Trophoblast cell (in vitro differentiated cells and primary cell): ENCODE results near the gene JAKMIP3.
A peak's percentile ranks its signal among the peaks of the same experiment; 100 is the strongest.

Source experiments
- DNase-seq, 2 donors: peaks; one replicate each; pipeline ENCODE4 v3.0.0-alpha.2; 2016
- H2AFZ ChIP-seq: 2 replicates; pipeline ENCODE4 v1.6.1; 2013; ENCODE audit warnings: low read length, moderate library complexity, mild to moderate bottlenecking; ENCODE audit not compliant: insufficient read depth, poor library complexity
- H2AK5ac ChIP-seq: 2 replicates; pipeline ENCODE4 v1.6.1; 2013; ENCODE audit warnings: mild to moderate bottlenecking, low read length
- H2BK120ac ChIP-seq: 2 replicates; pipeline ENCODE4 v1.6.1; 2013; ENCODE audit warnings: low read length, mild to moderate bottlenecking, moderate library complexity; ENCODE audit not compliant: insufficient read depth, poor library complexity
- H2BK12ac ChIP-seq: 2 replicates; pipeline ENCODE4 v1.6.1; 2013; ENCODE audit warnings: mild to moderate bottlenecking, low read length, moderate library complexity
- H2BK5ac ChIP-seq: 2 replicates; pipeline ENCODE4 v1.6.1; 2013; ENCODE audit warnings: low read length, low read depth, moderate library complexity, mild to moderate bottlenecking; ENCODE audit not compliant: poor library complexity
- H3K14ac ChIP-seq: 2 replicates; pipeline ENCODE4 v1.6.1; 2013; ENCODE audit warnings: mild to moderate bottlenecking, low read length
- H3K18ac ChIP-seq: 2 replicates; pipeline ENCODE4 v1.6.1; 2013; ENCODE audit warnings: mild to moderate bottlenecking, low read length
- H3K23ac ChIP-seq: 2 replicates; pipeline ENCODE4 v1.6.1; 2013; ENCODE audit warnings: low read length
- H3K27ac ChIP-seq: 2 replicates; pipeline ENCODE4 v1.5.1; 2013; ENCODE audit warnings: low read depth, mild to moderate bottlenecking, inconsistent platforms, low read length, moderate library complexity
- H3K27me3 ChIP-seq: 2 replicates; pipeline ENCODE4 v1.6.1; 2013; ENCODE audit warnings: inconsistent platforms, mild to moderate bottlenecking, low read length, moderate library complexity; ENCODE audit not compliant: insufficient read depth
- H3K36me3 ChIP-seq, 2 experiments: 1 replicate in 1 of 2; 2 replicates in 1 of 2; pipeline ENCODE4 v1.6.1; 2013; ENCODE audit warnings: low read length in 2 of 2, mild to moderate bottlenecking in 2 of 2, moderate library complexity in 1 of 2; ENCODE audit not compliant: insufficient read depth in 2 of 2, control insufficient read depth in 1 of 2
- H3K4ac ChIP-seq: 2 replicates; pipeline ENCODE4 v1.6.1; 2013; ENCODE audit warnings: low read depth, mild to moderate bottlenecking, low read length, moderate library complexity
- H3K4me1 ChIP-seq, 2 experiments: 1 replicate in 1 of 2; 2 replicates in 1 of 2; pipeline ENCODE4 v1.6.1; 2013; ENCODE audit warnings: low read length in 2 of 2, mild to moderate bottlenecking in 2 of 2, moderate library complexity in 1 of 2; ENCODE audit not compliant: insufficient read depth in 2 of 2, control insufficient read depth in 1 of 2
- H3K4me2 ChIP-seq: 2 replicates; pipeline ENCODE4 v1.6.1; 2013; ENCODE audit warnings: inconsistent platforms, mild to moderate bottlenecking, low read length, moderate library complexity
- H3K4me3 ChIP-seq: 2 replicates; pipeline ENCODE4 v1.5.1; 2013; ENCODE audit warnings: mild to moderate bottlenecking, low read depth, low read length, inconsistent platforms
- H3K79me1 ChIP-seq: one replicate; pipeline ENCODE4 v1.6.1; 2013; ENCODE audit warnings: low read length
- H3K79me2 ChIP-seq: 2 replicates; pipeline ENCODE4 v1.6.1; 2013; ENCODE audit warnings: low read length, mild to moderate bottlenecking; ENCODE audit not compliant: control insufficient read depth, insufficient read depth, poor library complexity
- H3K9ac ChIP-seq: 2 replicates; pipeline ENCODE4 v1.6.1; 2013; ENCODE audit warnings: mild to moderate bottlenecking, low read length
- H3K9me3 ChIP-seq: 2 replicates; pipeline ENCODE4 v1.6.1; 2013; ENCODE audit warnings: low read depth, mild to moderate bottlenecking, control low read depth, inconsistent platforms, low read length; ENCODE audit not compliant: insufficient read depth
- H4K12ac ChIP-seq: 2 replicates; pipeline ENCODE4 v1.6.1; 2013; ENCODE audit warnings: low read depth, mild to moderate bottlenecking, low read length, moderate library complexity
- H4K8ac ChIP-seq: 2 replicates; pipeline ENCODE4 v1.6.1; 2013; ENCODE audit warnings: low read depth, mild to moderate bottlenecking, low read length, moderate library complexity
- H4K91ac ChIP-seq: one replicate; pipeline ENCODE4 v1.6.1; 2013; ENCODE audit warnings: low read depth, mild to moderate bottlenecking, low read length, moderate library complexity
- WGBS: extraction: QIAGEN DNeasy Blood & Tissue Kit; methylation state at CpG from one replicate; pipeline ENCODE4 v1.1.7; 2013; ENCODE audit warnings: missing lambda C conversion rate; ENCODE audit not compliant: insufficient read length, insufficient coverage; ENCODE audit errors: extremely low coverage; 5-methylcytosine and 5-hydroxymethylcytosine counted together

The JAKMIP3 gene

GRCh38 chr10:132107949-132108877 lies 42.5 kb downstream of the JAKMIP3 start:
- DNase-seq, result no peak
- H3K27ac ChIP-seq, result no peak overlapping the region

GRCh38 chr10:132109341-132110110 lies 43.8 kb downstream of the JAKMIP3 start:
- H3K18ac ChIP-seq, result no peak overlapping the region
- H3K27me3 ChIP-seq, result no peaks in the 10 kb centered on the region
- H3K79me2 ChIP-seq, result no peaks in the 10 kb centered on the region
- no peak for DNase-seq
- H2BK12ac ChIP-seq, result no peak overlapping the region
- H3K36me3 ChIP-seq, result no peaks in the 10 kb centered on the region
- no CpG with 5 or more reads among the region's 19 CpGs for WGBS
- no peak overlapping the region for H4K12ac ChIP-seq
- H3K27ac ChIP-seq, result no peak overlapping the region
- H3K4me2 ChIP-seq, result no peak overlapping the region
- no peak overlapping the region for H3K14ac ChIP-seq
- no peak overlapping the region for H4K91ac ChIP-seq
- H2BK120ac ChIP-seq, result no peak overlapping the region
- H3K9ac ChIP-seq, result no peak overlapping the region
- H2BK5ac ChIP-seq, result no peak overlapping the region
- H3K4me1 ChIP-seq, result no peaks in the 10 kb centered on the region
- no peak overlapping the region for H3K23ac ChIP-seq
- peaks cover 2% of the 10 kb centered on the region for H3K9me3 ChIP-seq
- no peak overlapping the region for H2AFZ ChIP-seq
- H4K8ac ChIP-seq, result no peak overlapping the region
- no peak overlapping the region for H3K4me3 ChIP-seq
- H2AK5ac ChIP-seq, result no peak overlapping the region
- H3K79me1 ChIP-seq, result no peaks in the 10 kb centered on the region
- no peak overlapping the region for H3K4ac ChIP-seq

More at GRCh38 chr10:132107949-132108877, 42.5 kb downstream of the JAKMIP3 start:
- no peak overlapping the region for H3K18ac ChIP-seq
- H4K91ac ChIP-seq, result no peak overlapping the region
- no peaks in the 10 kb centered on the region for H3K36me3 ChIP-seq
- no peak overlapping the region for H3K9ac ChIP-seq
- H3K4ac ChIP-seq, result no peak overlapping the region
- no peak overlapping the region for H2AFZ ChIP-seq
- no peak overlapping the region for H2BK12ac ChIP-seq
- no peak overlapping the region for H3K4me2 ChIP-seq
- peaks cover 4% of the 10 kb centered on the region for H3K9me3 ChIP-seq
- no peaks in the 10 kb centered on the region for H3K79me2 ChIP-seq
- H3K4me1 ChIP-seq, result no peaks in the 10 kb centered on the region
- H2AK5ac ChIP-seq, result no peak overlapping the region
- no peak overlapping the region for H3K23ac ChIP-seq
- H3K4me3 ChIP-seq, result no peak overlapping the region
- H2BK120ac ChIP-seq, result no peak overlapping the region
- no peak overlapping the region for H2BK5ac ChIP-seq
- H4K8ac ChIP-seq, result no peak overlapping the region
- no peaks in the 10 kb centered on the region for H3K79me1 ChIP-seq
- H3K14ac ChIP-seq, result no peak overlapping the region
- H4K12ac ChIP-seq, result no peak overlapping the region
- no peaks in the 10 kb centered on the region for H3K27me3 ChIP-seq
- WGBS, result no CpG with 5 or more reads among the region's 13 CpGs

- no peak overlapping the region for H2BK120ac ChIP-seq
- no peak overlapping the region for H2BK12ac ChIP-seq
- H2AK5ac ChIP-seq, result no peak overlapping the region
- no peak overlapping the region for H3K4ac ChIP-seq
- H3K79me1 ChIP-seq, result no peaks in the 10 kb centered on the region
- no peak overlapping the region for H2AFZ ChIP-seq
- H3K4me3 ChIP-seq, result peak overlapping the region; percentile 17
- no peaks in the 10 kb centered on the region for H3K79me2 ChIP-seq
- H3K9me3 ChIP-seq, result peaks cover 2% of the 10 kb centered on the region
- no peak overlapping the region for H3K23ac ChIP-seq
- H4K12ac ChIP-seq, result no peak overlapping the region
- H3K27ac ChIP-seq, result no peak overlapping the region
- no peak for DNase-seq
- H4K91ac ChIP-seq, result no peak overlapping the region
- H4K8ac ChIP-seq, result no peak overlapping the region
- H3K4me1 ChIP-seq, result no peaks in the 10 kb centered on the region
- H3K4me2 ChIP-seq, result no peak overlapping the region
- H3K27me3 ChIP-seq, result no peaks in the 10 kb centered on the region
- no peak overlapping the region for H3K9ac ChIP-seq
- H3K18ac ChIP-seq, result no peak overlapping the region
- WGBS, result no CpG with 5 or more reads among the region's 14 CpGs
- H2BK5ac ChIP-seq, result no peak overlapping the region
- no peaks in the 10 kb centered on the region for H3K36me3 ChIP-seq
- H3K14ac ChIP-seq, result no peak overlapping the region
These were observed 44.4 kb downstream of the JAKMIP3 start for GRCh38 chr10:132110111-132110521.

GRCh38 chr10:132110713-132111112 lies 45.0 kb downstream of the JAKMIP3 start:
- H3K79me1 ChIP-seq, result no peaks in the 10 kb centered on the region
- H3K14ac ChIP-seq, result no peak overlapping the region
- H3K4me2 ChIP-seq, result no peak overlapping the region
- no CpG with 5 or more reads among the region's 14 CpGs for WGBS
- no peak overlapping the region for H3K18ac ChIP-seq
- no peak overlapping the region for H3K4me3 ChIP-seq
- H3K9me3 ChIP-seq, result peaks cover 2% of the 10 kb centered on the region
- H4K12ac ChIP-seq, result no peak overlapping the region
- no peak overlapping the region for H3K9ac ChIP-seq
- H3K27ac ChIP-seq, result no peak overlapping the region
- H2BK5ac ChIP-seq, result no peak overlapping the region
- H3K36me3 ChIP-seq, result no peaks in the 10 kb centered on the region
- no peak overlapping the region for H4K91ac ChIP-seq
- no peaks in the 10 kb centered on the region for H3K27me3 ChIP-seq
- no peaks in the 10 kb centered on the region for H3K4me1 ChIP-seq
- H4K8ac ChIP-seq, result no peak overlapping the region
- no peak overlapping the region for H3K23ac ChIP-seq
- no peak for DNase-seq
- H2AFZ ChIP-seq, result no peak overlapping the region
- no peak overlapping the region for H2BK12ac ChIP-seq
- H2BK120ac ChIP-seq, result no peak overlapping the region
- no peaks in the 10 kb centered on the region for H3K79me2 ChIP-seq
- no peak overlapping the region for H2AK5ac ChIP-seq
- H3K4ac ChIP-seq, result no peak overlapping the region
